Choroid plexus epithelial cell (primary cell): ENCODE measurements around the gene ACOT11.

ENCODE experiments used
- DNase-seq: peaks from one replicate; pipeline ENCODE4 v3.0.0-alpha.2; 2010; ENCODE audit warnings: low read depth
- H3K4me3 ChIP-seq: 2 replicates; pipeline ENCODE4 v1.5.1; 2011; ENCODE audit warnings: low read depth, mild to moderate bottlenecking, control low read depth, low read length, moderate library complexity
- CTCF ChIP-seq: conservative IDR thresholded peaks from 2 replicates; pipeline ENCODE4 v1.5.1; 2011; ENCODE audit warnings: low read depth, mild to moderate bottlenecking, control low read depth, inconsistent platforms, low read length, moderate library complexity

ACOT11 gene

DNA sequence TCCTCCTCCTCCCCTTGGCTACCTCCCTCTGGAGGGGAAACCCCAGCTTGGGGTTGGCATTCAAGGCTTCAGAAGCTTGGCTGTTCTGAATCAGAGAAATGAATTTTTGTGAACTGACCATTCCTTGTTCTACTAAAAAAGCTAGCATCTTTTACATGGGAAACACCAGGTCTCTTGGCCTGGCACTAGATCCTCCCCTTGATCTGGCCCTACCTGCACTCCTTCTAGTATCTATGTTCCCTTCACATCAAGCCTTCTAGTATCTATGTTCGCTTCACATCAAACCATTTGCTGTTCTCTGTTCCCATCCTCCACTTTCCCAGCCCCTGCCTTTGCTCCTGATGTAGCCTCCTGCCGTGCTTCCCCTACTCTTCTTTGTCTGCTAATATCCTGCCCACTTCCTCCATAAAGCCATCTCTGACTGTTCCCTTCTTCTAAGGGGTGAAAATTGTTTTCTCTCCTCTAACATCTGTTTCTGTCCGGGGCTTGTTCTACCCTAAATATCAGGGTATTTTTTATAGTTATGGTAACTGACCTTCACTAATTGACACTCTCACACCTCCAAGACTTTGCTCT is 49.5 kb downstream of the ACOT11 start:
- no peak for DNase-seq
- no peak overlapping the region for H3K4me3 ChIP-seq
- no peak for TF ChIP-seq CTCF

DNA sequence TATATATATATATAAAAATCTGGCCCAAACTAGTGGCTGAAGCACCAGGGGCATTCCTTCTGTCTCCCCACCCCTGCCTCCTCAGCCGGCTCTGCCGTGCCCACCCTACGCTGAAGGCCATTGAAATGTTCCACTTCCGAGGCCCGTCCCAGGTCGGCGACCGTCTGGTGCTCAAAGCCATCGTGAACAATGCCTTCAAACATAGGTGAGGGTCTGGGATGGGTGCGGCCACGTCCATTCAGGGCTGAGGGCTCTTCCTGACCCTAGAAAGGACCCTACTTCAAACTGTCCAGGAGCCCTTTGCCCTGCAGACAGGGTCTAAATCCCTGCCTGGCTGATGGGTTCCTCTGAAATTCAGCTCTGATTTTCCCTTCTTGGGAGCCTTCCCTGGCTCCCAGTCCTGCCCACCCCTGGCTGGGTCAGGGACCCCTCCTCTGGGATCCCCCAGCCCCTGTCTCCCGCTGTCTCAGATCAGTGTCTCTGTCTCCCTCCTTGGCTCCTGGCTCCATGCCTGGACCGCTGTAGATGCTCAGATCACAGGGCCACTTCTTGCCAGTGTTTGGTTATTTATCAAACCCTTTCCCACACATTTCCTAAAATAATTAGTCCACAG is 51.3 kb downstream of the ACOT11 start:
- no peak for DNase-seq
- TF ChIP-seq CTCF, result no peak
- H3K4me3 ChIP-seq, result no peak overlapping the region

DNA sequence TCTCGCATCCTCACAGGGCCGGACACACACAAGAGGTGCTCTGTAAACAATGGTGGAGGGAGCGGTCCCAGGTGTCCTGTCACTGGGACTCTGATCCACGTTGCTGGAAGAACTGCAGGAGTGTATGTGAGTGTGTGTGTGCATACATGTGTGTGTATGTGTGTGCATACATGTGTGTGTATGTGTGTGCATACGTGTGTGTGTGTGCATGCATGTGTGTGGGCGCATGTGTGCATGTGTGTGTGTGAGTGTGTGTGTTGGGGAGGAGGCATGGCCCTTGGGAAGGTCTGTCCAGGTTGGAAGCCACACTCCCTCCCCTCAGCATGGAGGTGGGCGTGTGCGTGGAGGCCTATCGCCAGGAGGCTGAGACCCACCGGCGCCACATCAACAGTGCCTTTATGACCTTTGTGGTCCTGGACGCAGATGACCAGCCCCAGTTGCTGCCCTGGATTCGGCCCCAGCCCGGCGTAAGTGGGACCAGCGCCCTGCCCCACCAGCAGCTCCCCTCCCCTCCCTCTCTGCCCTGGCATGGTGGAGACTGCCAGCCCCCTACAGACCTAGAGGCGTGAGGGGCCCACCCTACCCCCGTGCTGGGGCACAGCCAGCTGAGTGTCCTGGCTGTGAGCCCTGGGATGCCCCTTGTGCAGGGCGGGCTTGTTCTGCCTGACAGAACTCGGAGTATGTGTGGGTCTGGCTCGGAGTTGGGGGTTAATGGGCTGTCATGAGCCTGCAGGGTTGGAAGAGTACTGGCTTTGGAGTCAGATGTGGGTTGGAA is 53.1 kb downstream of the ACOT11 start:
- no peak overlapping the region for H3K4me3 ChIP-seq
- no peak for DNase-seq
- TF ChIP-seq CTCF, result no peak

- TF ChIP-seq CTCF, result no peak
- no peak for DNase-seq
- H3K4me3 ChIP-seq, result no peak overlapping the region
These were observed 53.7 kb downstream of the ACOT11 start for GRCh38 chr1:54601730-54602129.

DNA sequence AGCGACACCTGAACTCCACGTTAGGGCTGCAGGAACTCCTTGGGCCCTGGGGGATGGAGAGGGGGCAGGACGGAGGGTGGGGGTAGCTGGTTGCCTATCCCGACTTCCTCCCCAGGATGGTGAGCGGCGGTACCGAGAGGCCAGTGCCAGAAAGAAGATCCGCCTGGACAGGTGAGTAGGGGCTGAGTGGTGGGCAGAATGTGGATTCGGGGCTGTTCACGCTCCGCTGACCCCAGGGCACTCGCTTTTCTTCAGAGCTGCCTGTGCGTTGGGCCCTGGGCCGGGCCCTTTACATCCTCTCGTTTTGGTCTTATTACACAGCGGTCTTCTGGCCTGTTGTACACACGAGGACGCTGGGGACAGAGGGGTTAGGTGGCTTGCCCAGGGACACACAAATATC is 54.5 kb downstream of the ACOT11 start:
- TF ChIP-seq CTCF, result no peak
- no peak overlapping the region for H3K4me3 ChIP-seq
- DNase-seq, result no peak

GRCh38 chr1:54603241-54603640 is 55.2 kb downstream of the ACOT11 start:
- DNase-seq, result no peak
- H3K4me3 ChIP-seq, result no peak overlapping the region
- no peak for TF ChIP-seq CTCF
